HepG2 (cell line): ENCODE data around the gene FOSL2. TPM values are rescaled to one million over a fixed set of nuclear protein-coding genes. Genes with fewer than 3 reads are reported as not detected.
A peak's percentile ranks its signal among the peaks of the same experiment; 100 is the strongest.

Source experiments
- AGO1 ChIP-seq: fragments of 200-400 bp; formaldehyde crosslinking; IDR thresholded peaks from 2 replicates; pipeline ENCODE4 v1.6.1; 2017; ENCODE audit warnings: mild to moderate bottlenecking, low read depth, low read length, moderate library complexity; ENCODE audit not compliant: poor library complexity, severe bottlenecking
- ASH2L ChIP-seq: fragments of 300-600, 200-600 bp; sonication (generic); IDR thresholded peaks from 2 replicates; pipeline ENCODE4 v1.7.0; 2017; ENCODE audit warnings: low read depth, mild to moderate bottlenecking, moderate library complexity, mixed read lengths, low read length; ENCODE audit not compliant: insufficient read length
- ATF6 ChIP-seq: sonication (generic); formaldehyde crosslinking; conservative IDR thresholded peaks from 2 replicates; pipeline ENCODE4 v1.4.0; 2020; ENCODE audit warnings: missing genetic modification reagents
- ATF7-NPFF ChIP-seq: sonication (generic); formaldehyde crosslinking; IDR thresholded peaks from 2 replicates; pipeline ENCODE4 v1.8.1; 2023; ENCODE audit warnings: mild to moderate bottlenecking, low read depth, missing genetic modification reagents, moderate library complexity
- DMTF1 ChIP-seq: sonication (generic); formaldehyde crosslinking; IDR thresholded peaks from 2 replicates; pipeline ENCODE4 v1.4.0; 2020; ENCODE audit warnings: mild to moderate bottlenecking, missing genetic modification reagents
- DPF2 ChIP-seq: sonication (generic); formaldehyde crosslinking; IDR thresholded peaks from 2 replicates; pipeline ENCODE4 v1.4.0; 2020; ENCODE audit warnings: mild to moderate bottlenecking, low read depth, missing genetic modification reagents, borderline replicate concordance
- FOSL2 ChIP-seq: sonication (generic); formaldehyde crosslinking; IDR thresholded peaks from 2 replicates; pipeline ENCODE4 v1.4.0; 2020; ENCODE audit warnings: missing genetic modification reagents
- HOMEZ ChIP-seq: IDR thresholded peaks from 2 replicates; pipeline ENCODE4 v1.6.1; 2016; ENCODE audit warnings: low read depth
- KDM5A ChIP-seq: fragments of 200-600 bp; sonication (generic); IDR thresholded peaks from 2 replicates; pipeline ENCODE4 v1.7.0; 2018; ENCODE audit warnings: antibody characterized with exemption, mild to moderate bottlenecking, low read length, borderline replicate concordance
- PAX8 ChIP-seq: sonication (generic); formaldehyde crosslinking; IDR thresholded peaks from 2 replicates; pipeline ENCODE4 v1.8.0; 2022; ENCODE audit warnings: mild to moderate bottlenecking, missing genetic modification reagents, borderline replicate concordance
- SAP130 ChIP-seq: IDR thresholded peaks from 2 replicates; pipeline ENCODE4 v1.6.1; 2016; ENCODE audit warnings: low read depth
- TIGD3 ChIP-seq: sonication (generic); formaldehyde crosslinking; IDR thresholded peaks from 2 replicates; pipeline ENCODE4 v1.5.1; 2020; ENCODE audit warnings: mild to moderate bottlenecking, missing genetic modification reagents, borderline replicate concordance
- UBTF ChIP-seq: sonication (generic); formaldehyde crosslinking; IDR thresholded peaks from 2 replicates; pipeline ENCODE4 v1.4.0; 2020; ENCODE audit warnings: mild to moderate bottlenecking, missing genetic modification reagents
- ZFP36L1 ChIP-seq: sonication (generic); formaldehyde crosslinking; IDR thresholded peaks from 2 replicates; pipeline ENCODE4 v1.8.0; 2022; ENCODE audit warnings: mild to moderate bottlenecking, missing genetic modification reagents, moderate library complexity
- ZFP41 ChIP-seq: sonication (generic); formaldehyde crosslinking; IDR thresholded peaks from 2 replicates; pipeline ENCODE4 v1.4.0; 2020; ENCODE audit warnings: mild to moderate bottlenecking, missing genetic modification reagents, borderline replicate concordance
- ZNF251 ChIP-seq: sonication (generic); formaldehyde crosslinking; IDR thresholded peaks from 2 replicates; pipeline ENCODE4 v1.9.0; 2021; ENCODE audit warnings: mild to moderate bottlenecking, missing genetic modification reagents
- ZNF329 ChIP-seq: sonication (generic); formaldehyde crosslinking; IDR thresholded peaks from 2 replicates; pipeline ENCODE4 v1.9.0; 2021; ENCODE audit warnings: low read depth, mild to moderate bottlenecking, missing genetic modification reagents
- ZNF331 ChIP-seq: sonication (generic); formaldehyde crosslinking; IDR thresholded peaks from 2 replicates; pipeline ENCODE4 v1.4.0; 2020; ENCODE audit warnings: missing genetic modification reagents
- ZNF547 ChIP-seq: sonication (generic); formaldehyde crosslinking; IDR thresholded peaks from 2 replicates; pipeline ENCODE4 v1.5.1; 2020; ENCODE audit warnings: mild to moderate bottlenecking, missing genetic modification reagents
- ZNF589 ChIP-seq: sonication (generic); formaldehyde crosslinking; conservative IDR thresholded peaks from 2 replicates; pipeline ENCODE4 v1.8.0; 2022; ENCODE audit warnings: mild to moderate bottlenecking, moderate library complexity, missing genetic modification reagents
- polyA plus RNA-seq, 8 experiments: library from polyadenylated mRNA; depleted of rRNA in 3 of 8; stranded (reverse) in 7 of 8; unstranded in 1 of 8; fragments of >200 nt; fragmentation: Illumina TruSeq in 4 of 8; extraction: Trizol in 4 of 8; gene quantifications; 2 replicates each; pipeline versions ENCODE4 v1.2.1 to v1.2.3, GENCODE V29; 2011 to 2016; ENCODE audit warnings: low read depth in 4 of 8, missing spikeins in 1 of 8, mixed read lengths in 1 of 8; ENCODE audit not compliant: insufficient read depth in 1 of 8
- total RNA-seq, 5 experiments: library from RNA; depleted of rRNA; stranded (reverse); fragments of >200 nt; fragmentation: Illumina TruSeq; extraction: Trizol; gene quantifications; 2 replicates each; pipeline ENCODE4 v1.2.3, GENCODE V29; 2016; ENCODE audit warnings: low read depth in 1 of 5

The FOSL2 gene
- total and polyA plus RNA-seq, 2 of the 13 experiments (the other 11 are each of a cell fraction or from before 2014, with no cell fraction given), result 3.4 to 18.1 TPM

GRCh38 chr2:28452534-28453081 is 60.0 kb downstream of the FOSL2 start (continued):
- TF ChIP-seq UBTF (CRISPR knock-in tag) (no peak; the same call in 1 of the 2 replicates), PAX8 (CRISPR knock-in tag) (no peak), FOSL2 (CRISPR knock-in tag) (0 out of 2 replicates have a peak, but pooled peaks have one; percentile 7), SAP130 (CRISPR knock-in tag) (peak; percentile 39; the same call in 1 of the 2 replicates), ZNF331 (CRISPR knock-in tag) (no peak), ZNF547 (no peak), TIGD3 (CRISPR knock-in tag) (0 out of 2 replicates have a peak, but pooled peaks have one; percentile 39), ZFP36L1 (CRISPR knock-in tag) (no peak), ATF7-NPFF (CRISPR knock-in tag) (no peak), HOMEZ (no peak), ATF6 (CRISPR knock-in tag) (no peak), DPF2 (no peak), ZNF251 (0 out of 2 replicates have a peak, but pooled peaks have one; percentile 1), KDM5A (no peak), DMTF1 (CRISPR knock-in tag) (no peak), ZNF589 (CRISPR knock-in tag) (no peak), ASH2L (no peak), ZNF329 (CRISPR knock-in tag) (no peak), ZFP41 (CRISPR knock-in tag) (no peak), AGO1 (no peak)
